Fibroblast of villous mesenchyme (primary cell): ENCODE measurements around the gene KCNA5. TPM values are rescaled to one million over a fixed set of nuclear protein-coding genes. Genes with fewer than 3 reads are reported as not detected.

Experiments used
- DNase-seq: peaks from one replicate; pipeline ENCODE4 v3.0.0-alpha.2; 2010; ENCODE audit warnings: low read depth
- H3K4me3 ChIP-seq: 2 replicates; pipeline ENCODE4 v1.5.1; 2011; ENCODE audit warnings: low read depth, mild to moderate bottlenecking, low read length
- CTCF ChIP-seq: IDR thresholded peaks from 2 replicates; pipeline ENCODE4 v1.5.1; 2012; ENCODE audit warnings: low read depth, mild to moderate bottlenecking, low read length; ENCODE audit not compliant: insufficient read depth
- total RNA-seq: library from RNA; depleted of rRNA; stranded (reverse); fragments of >200 nt; gene quantifications from 2 replicates; pipeline ENCODE4 v1.2.3, GENCODE V29; 2012

The KCNA5 gene
- total RNA-seq, 1 donor, result not detected

GRCh38 chr12:5023842-5024241 lies 19.8 kb upstream of the KCNA5 start:
- DNase-seq, result no peak
- TF ChIP-seq CTCF, result no peak

GRCh38 chr12:5026342-5026938 lies 17.2 kb upstream of the KCNA5 start:
- no peak for DNase-seq
- no peak overlapping the region for H3K4me3 ChIP-seq
- no peak for TF ChIP-seq CTCF

More at GRCh38 chr12:5023842-5024241, 19.8 kb upstream of the KCNA5 start:
- no peak overlapping the region for H3K4me3 ChIP-seq

- no peak for TF ChIP-seq CTCF
- no peak overlapping the region for H3K4me3 ChIP-seq
- no peak for DNase-seq
Measured at GRCh38 chr12:5027046-5027821, 16.4 kb upstream of the KCNA5 start.

- TF ChIP-seq CTCF, result no peak
- no peak overlapping the region for H3K4me3 ChIP-seq
- DNase-seq, result no peak
Measured at GRCh38 chr12:5030066-5030465, 13.6 kb upstream of the KCNA5 start.

- TF ChIP-seq CTCF, result no peak
- no peak for DNase-seq
- no peak overlapping the region for H3K4me3 ChIP-seq
Measured at GRCh38 chr12:5031242-5031641, 12.4 kb upstream of the KCNA5 start.

- TF ChIP-seq CTCF, result no peak
- DNase-seq, result no peak
- no peak overlapping the region for H3K4me3 ChIP-seq
Measured at GRCh38 chr12:5031958-5032357, 11.7 kb upstream of the KCNA5 start.
